Measurements from ENCODE around the gene HOXB6.

DNA sequence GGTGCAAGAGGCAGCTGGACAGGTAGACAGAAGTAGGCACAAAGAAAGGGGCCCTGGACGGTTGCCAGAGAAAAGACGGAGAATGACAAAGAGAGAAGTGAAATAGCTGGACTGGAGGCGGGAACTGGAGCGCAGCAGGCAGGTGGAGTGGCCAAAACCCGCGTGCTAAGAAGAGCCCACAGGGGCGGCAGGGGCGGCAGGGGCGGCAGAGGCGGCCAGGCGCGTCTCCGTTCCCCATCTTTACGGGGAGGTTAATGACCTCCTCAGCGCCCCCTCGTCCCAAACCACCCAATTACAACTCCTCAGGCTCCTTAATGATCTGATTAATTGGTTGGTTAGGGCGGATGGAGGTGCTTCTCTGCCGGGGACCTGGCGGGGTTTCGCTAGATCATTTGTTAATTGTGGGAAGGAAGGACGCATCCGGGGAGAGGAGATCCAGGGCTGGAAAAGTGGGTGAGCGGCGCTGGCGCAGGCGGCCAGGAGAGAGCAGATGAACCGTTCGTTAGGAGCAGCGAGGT is 36.8 kb upstream of the HOXB6 start:
- TF ChIP-seq EZH2 (IDR thresholded peaks at IDR 0.05) (no peak), POLR2A (IDR thresholded peaks at IDR 0.05; ENCODE audit: borderline replicate concordance, extremely low read depth, insufficient read depth, insufficient read length) (no peak), TCF7L2 (IDR thresholded peaks at IDR 0.05; ENCODE audit: borderline replicate concordance, extremely low read depth, insufficient read depth, insufficient read length) (no peak), YY1 (IDR thresholded peaks at IDR 0.05; ENCODE audit: extremely low read depth, insufficient replicate concordance, low read depth, low read length) (no peak), POLR2AphosphoS5 (IDR thresholded peaks at IDR 0.05; ENCODE audit: low read depth, low read length) (no peak), CEBPB (IDR thresholded peaks at IDR 0.05; ENCODE audit: low read depth) (no peak), RAD21 (IDR thresholded peaks at IDR 0.05; ENCODE audit: low read depth) (no peak), ZNF274 (IDR thresholded peaks at IDR 0.05; ENCODE audit: low read depth, low read length) (no peak)
- TF ChIP-seq, protein P1, sequence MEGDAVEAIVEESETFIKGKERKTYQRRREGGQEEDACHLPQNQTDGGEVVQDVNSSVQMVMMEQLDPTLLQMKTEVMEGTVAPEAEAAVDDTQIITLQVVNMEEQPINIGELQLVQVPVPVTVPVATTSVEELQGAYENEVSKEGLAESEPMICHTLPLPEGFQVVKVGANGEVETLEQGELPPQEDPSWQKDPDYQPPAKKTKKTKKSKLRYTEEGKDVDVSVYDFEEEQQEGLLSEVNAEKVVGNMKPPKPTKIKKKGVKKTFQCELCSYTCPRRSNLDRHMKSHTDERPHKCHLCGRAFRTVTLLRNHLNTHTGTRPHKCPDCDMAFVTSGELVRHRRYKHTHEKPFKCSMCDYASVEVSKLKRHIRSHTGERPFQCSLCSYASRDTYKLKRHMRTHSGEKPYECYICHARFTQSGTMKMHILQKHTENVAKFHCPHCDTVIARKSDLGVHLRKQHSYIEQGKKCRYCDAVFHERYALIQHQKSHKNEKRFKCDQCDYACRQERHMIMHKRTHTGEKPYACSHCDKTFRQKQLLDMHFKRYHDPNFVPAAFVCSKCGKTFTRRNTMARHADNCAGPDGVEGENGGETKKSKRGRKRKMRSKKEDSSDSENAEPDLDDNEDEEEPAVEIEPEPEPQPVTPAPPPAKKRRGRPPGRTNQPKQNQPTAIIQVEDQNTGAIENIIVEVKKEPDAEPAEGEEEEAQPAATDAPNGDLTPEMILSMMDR (IDR thresholded peaks at IDR 0.05 in 2 of 3, conservative IDR thresholded peaks at IDR 0.05 in 1 of 3; ENCODE audit: borderline replicate concordance in 1 of 3, insufficient read depth in 1 of 3, low read depth in 2 of 3, low read length in 2 of 3): no peak
- TF ChIP-seq, protein P2, sequence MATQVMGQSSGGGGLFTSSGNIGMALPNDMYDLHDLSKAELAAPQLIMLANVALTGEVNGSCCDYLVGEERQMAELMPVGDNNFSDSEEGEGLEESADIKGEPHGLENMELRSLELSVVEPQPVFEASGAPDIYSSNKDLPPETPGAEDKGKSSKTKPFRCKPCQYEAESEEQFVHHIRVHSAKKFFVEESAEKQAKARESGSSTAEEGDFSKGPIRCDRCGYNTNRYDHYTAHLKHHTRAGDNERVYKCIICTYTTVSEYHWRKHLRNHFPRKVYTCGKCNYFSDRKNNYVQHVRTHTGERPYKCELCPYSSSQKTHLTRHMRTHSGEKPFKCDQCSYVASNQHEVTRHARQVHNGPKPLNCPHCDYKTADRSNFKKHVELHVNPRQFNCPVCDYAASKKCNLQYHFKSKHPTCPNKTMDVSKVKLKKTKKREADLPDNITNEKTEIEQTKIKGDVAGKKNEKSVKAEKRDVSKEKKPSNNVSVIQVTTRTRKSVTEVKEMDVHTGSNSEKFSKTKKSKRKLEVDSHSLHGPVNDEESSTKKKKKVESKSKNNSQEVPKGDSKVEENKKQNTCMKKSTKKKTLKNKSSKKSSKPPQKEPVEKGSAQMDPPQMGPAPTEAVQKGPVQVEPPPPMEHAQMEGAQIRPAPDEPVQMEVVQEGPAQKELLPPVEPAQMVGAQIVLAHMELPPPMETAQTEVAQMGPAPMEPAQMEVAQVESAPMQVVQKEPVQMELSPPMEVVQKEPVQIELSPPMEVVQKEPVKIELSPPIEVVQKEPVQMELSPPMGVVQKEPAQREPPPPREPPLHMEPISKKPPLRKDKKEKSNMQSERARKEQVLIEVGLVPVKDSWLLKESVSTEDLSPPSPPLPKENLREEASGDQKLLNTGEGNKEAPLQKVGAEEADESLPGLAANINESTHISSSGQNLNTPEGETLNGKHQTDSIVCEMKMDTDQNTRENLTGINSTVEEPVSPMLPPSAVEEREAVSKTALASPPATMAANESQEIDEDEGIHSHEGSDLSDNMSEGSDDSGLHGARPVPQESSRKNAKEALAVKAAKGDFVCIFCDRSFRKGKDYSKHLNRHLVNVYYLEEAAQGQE (IDR thresholded peaks at IDR 0.05; ENCODE audit: low read depth): no peak
- TF ChIP-seq, protein P3, sequence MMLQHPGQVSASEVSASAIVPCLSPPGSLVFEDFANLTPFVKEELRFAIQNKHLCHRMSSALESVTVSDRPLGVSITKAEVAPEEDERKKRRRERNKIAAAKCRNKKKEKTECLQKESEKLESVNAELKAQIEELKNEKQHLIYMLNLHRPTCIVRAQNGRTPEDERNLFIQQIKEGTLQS (IDR thresholded peaks at IDR 0.05): no peak
